Measurements from ENCODE around the gene GSK3B. TPM values are rescaled to one million over a fixed set of nuclear protein-coding genes. Genes with fewer than 3 reads are reported as not detected.

Gene GSK3B
- total RNA-seq, 1 donor from 2014 or later: 65.4 TPM

DNA sequence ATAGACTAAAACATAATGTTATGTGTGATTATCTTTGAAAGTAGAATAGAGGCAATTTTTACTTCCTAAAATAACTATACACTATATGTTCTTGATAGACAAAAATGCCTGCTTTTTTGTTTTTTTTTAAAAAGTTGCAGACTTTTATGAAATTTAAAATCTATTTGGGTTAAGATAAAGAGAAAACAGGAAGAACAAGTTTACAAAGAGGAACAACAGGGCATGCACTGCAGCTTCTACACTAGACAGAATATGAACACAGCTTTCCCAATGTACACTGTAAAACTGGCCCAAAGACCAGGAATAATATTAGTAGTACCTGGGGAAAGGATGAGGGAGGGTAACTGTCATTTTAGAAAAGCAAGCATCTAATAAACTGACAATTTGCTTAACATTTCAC, 258.7 kb downstream of the GSK3B start:
- Mint-ChIP-seq H3K27me3 (ENCODE audit: low read depth) (no peaks in the 10 kb centered on the region), H3K4me3 (no peak overlapping the region), H3K36me3 (peaks cover 13% of the 10 kb centered on the region), H3K27ac (no peak overlapping the region), H3K9me3 (no peaks in the 10 kb centered on the region), H3K4me1 (peaks cover 27% of the 10 kb centered on the region)
- no peak for DNase-seq (ENCODE audit: low spot score in 2 of 2, unreplicated experiment in 2 of 2)
- TF ChIP-seq, protein P1, sequence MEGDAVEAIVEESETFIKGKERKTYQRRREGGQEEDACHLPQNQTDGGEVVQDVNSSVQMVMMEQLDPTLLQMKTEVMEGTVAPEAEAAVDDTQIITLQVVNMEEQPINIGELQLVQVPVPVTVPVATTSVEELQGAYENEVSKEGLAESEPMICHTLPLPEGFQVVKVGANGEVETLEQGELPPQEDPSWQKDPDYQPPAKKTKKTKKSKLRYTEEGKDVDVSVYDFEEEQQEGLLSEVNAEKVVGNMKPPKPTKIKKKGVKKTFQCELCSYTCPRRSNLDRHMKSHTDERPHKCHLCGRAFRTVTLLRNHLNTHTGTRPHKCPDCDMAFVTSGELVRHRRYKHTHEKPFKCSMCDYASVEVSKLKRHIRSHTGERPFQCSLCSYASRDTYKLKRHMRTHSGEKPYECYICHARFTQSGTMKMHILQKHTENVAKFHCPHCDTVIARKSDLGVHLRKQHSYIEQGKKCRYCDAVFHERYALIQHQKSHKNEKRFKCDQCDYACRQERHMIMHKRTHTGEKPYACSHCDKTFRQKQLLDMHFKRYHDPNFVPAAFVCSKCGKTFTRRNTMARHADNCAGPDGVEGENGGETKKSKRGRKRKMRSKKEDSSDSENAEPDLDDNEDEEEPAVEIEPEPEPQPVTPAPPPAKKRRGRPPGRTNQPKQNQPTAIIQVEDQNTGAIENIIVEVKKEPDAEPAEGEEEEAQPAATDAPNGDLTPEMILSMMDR (IDR thresholded peaks at IDR 0.05; ENCODE audit: unreplicated experiment): no peak

DNA sequence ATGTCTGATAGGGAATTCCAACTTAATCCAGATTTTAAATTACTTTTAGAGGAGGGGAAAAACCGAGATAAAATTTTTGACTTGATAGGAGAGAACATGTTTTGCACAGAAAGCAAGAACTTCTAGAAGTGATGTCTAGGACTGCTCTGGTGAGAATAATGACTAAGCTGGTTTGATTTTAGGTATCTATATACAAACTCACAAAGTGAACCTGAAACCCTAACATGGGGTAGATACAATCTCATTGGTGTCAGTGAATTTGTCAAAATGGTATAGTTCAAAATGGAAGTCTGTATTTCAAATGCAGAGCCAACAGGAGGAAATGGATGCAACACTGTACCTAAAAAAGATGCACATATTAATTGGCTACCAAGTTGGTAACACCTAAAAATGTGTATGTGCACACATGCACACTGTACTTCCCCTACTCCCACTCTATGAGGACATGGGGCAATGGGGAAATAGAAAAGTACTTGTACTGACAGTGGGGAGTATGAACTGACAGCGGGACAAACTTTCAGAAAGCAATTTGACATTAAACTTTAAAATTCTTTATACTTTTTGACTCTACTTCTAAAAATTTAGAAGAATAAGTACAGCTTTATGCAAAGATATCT, 259.4 kb downstream of the GSK3B start:
- Mint-ChIP-seq H3K27me3 (ENCODE audit: low read depth) (no peaks in the 10 kb centered on the region), H3K36me3 (peaks cover 13% of the 10 kb centered on the region), H3K4me1 (peaks cover 24% of the 10 kb centered on the region), H3K27ac (no peak overlapping the region), H3K4me3 (no peak overlapping the region), H3K9me3 (no peaks in the 10 kb centered on the region)
- TF ChIP-seq, protein P1 (IDR thresholded peaks at IDR 0.05; ENCODE audit: unreplicated experiment): no peak
- DNase-seq (ENCODE audit: low spot score in 2 of 2, unreplicated experiment in 2 of 2): no peak

DNA sequence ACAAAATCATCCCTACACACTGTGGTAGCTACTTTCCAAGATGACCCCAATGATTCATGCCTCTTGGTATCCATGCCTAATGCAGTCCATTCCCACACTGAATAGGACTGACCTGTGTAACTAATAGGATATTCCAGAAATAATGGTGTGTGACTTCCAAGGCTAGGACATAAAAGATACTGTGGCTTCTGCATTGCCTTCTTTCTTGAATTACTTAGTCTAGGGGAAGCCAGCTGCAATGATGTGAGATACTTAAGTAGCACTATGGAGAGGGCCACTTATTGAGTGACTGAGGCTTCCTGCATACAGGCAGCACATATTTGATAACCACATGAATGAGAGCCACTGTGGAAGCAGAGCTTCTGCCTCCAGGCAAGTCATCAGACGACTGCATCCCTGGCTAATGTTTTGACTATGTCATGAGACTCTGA, 262.3 kb downstream of the GSK3B start:
- H3K4me1 Mint-ChIP-seq: peaks cover 24% of the 10 kb centered on the region
- DNase-seq (ENCODE audit: low spot score in 2 of 2, unreplicated experiment in 2 of 2): no peak
- H3K27me3 Mint-ChIP-seq (ENCODE audit: low read depth): no peaks in the 10 kb centered on the region
- no peak overlapping the region for H3K4me3 Mint-ChIP-seq
- H3K36me3 Mint-ChIP-seq: peaks cover 5% of the 10 kb centered on the region
- TF ChIP-seq, protein P1 (IDR thresholded peaks at IDR 0.05; ENCODE audit: unreplicated experiment): no peak
- H3K27ac Mint-ChIP-seq: no peak overlapping the region
- no peaks in the 10 kb centered on the region for H3K9me3 Mint-ChIP-seq

DNA sequence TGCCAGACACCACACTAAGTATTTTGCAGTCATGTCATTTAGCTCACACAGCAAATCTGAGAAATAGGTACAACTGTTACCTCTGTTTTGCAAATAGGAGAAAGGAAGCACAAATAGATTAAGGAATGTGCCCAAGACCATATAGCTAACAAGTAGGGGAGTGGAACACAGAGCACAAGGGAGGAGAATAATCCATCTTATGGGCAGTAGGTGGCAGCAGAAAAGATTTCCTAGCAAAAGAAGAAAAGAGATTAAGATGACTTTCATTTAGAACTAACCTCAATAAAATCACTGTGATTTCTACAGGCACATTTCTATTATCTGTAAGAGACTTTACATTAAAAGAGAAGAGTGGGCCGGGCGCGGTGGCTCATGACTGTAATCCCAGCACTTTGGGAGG, 263.2 kb downstream of the GSK3B start:
- Mint-ChIP-seq H3K27ac (no peak overlapping the region), H3K27me3 (ENCODE audit: low read depth) (no peaks in the 10 kb centered on the region), H3K9me3 (no peaks in the 10 kb centered on the region), H3K4me3 (no peak overlapping the region), H3K4me1 (peaks cover 22% of the 10 kb centered on the region), H3K36me3 (peaks cover 4% of the 10 kb centered on the region)
- TF ChIP-seq, protein P1 (IDR thresholded peaks at IDR 0.05; ENCODE audit: unreplicated experiment): no peak
- no peak for DNase-seq (ENCODE audit: low spot score in 2 of 2, unreplicated experiment in 2 of 2)

DNA sequence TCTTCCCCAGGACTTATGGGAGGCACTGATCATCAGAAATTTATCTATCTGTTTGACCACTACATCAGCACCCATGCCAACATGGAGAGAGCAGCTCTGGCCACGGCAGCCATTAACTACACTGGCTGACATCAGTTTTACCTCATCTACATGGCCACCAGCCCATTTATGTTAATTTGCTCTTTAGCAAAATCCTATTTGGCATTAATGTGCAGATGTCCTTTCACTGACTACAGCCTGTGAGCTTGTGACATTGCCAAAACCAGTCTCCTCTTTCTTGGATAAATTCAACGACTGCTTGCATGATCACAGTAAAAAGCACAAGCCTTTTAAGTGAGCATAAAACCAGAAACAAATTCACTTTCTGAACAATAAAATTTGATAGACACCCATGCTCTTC, 264.8 kb downstream of the GSK3B start:
- Mint-ChIP-seq H3K9me3 (no peaks in the 10 kb centered on the region), H3K4me1 (peaks cover 8% of the 10 kb centered on the region), H3K27ac (no peak overlapping the region), H3K27me3 (ENCODE audit: low read depth) (no peaks in the 10 kb centered on the region), H3K4me3 (no peak overlapping the region), H3K36me3 (peaks cover 12% of the 10 kb centered on the region)
- TF ChIP-seq, protein P1 (IDR thresholded peaks at IDR 0.05; ENCODE audit: unreplicated experiment): no peak
- no peak for DNase-seq (ENCODE audit: low spot score in 2 of 2, unreplicated experiment in 2 of 2)
